ENCODE results near the gene MIDN.

The MIDN gene

GRCh38 chr19:1226522-1227303 lies 21.7 kb upstream of the MIDN start:
- no peak for DNase-seq
- no peak for TF ChIP-seq CTCF (IDR thresholded peaks at IDR 0.05; ENCODE audit: low read depth, low read length)
- H3K27me3 ChIP-seq = no peaks in the 10 kb centered on the region
- H3K9me3 ChIP-seq = no peaks in the 10 kb centered on the region
- H3K4me3 ChIP-seq (ENCODE audit: low read depth, low read length) = no peak overlapping the region
- peaks cover 56% of the 10 kb centered on the region for H3K36me3 ChIP-seq
- H3K4me1 ChIP-seq = peaks cover 20% of the 10 kb centered on the region

- Histone ChIP-seq H3K4me3 (ENCODE audit: low read depth, low read length) (no peak overlapping the region), H3K9me3 (no peaks in the 10 kb centered on the region), H3K27me3 (no peaks in the 10 kb centered on the region), H3K4me1 (peaks cover 18% of the 10 kb centered on the region), H3K36me3 (peaks cover 49% of the 10 kb centered on the region)
- no peak for TF ChIP-seq CTCF (IDR thresholded peaks at IDR 0.05; ENCODE audit: low read depth, low read length)
- DNase-seq = no peak
Observed at GRCh38 chr19:1227304-1228054, 20.9 kb upstream of the MIDN start.

- TF ChIP-seq CTCF (IDR thresholded peaks at IDR 0.05; ENCODE audit: low read depth, low read length) = no peak
- H3K36me3 ChIP-seq = peaks cover 44% of the 10 kb centered on the region
- H3K4me1 ChIP-seq = peaks cover 14% of the 10 kb centered on the region
- no peak for DNase-seq
- no peak overlapping the region for H3K4me3 ChIP-seq (ENCODE audit: low read depth, low read length)
- no peaks in the 10 kb centered on the region for H3K27me3 ChIP-seq
- no peaks in the 10 kb centered on the region for H3K9me3 ChIP-seq
Observed at GRCh38 chr19:1228161-1228957, 20.0 kb upstream of the MIDN start.

- Histone ChIP-seq H3K9me3 (no peaks in the 10 kb centered on the region), H3K27me3 (no peaks in the 10 kb centered on the region), H3K4me3 (ENCODE audit: low read depth, low read length) (no peak overlapping the region), H3K4me1 (peaks cover 10% of the 10 kb centered on the region), H3K36me3 (peaks cover 42% of the 10 kb centered on the region)
- TF ChIP-seq CTCF (IDR thresholded peaks at IDR 0.05; ENCODE audit: low read depth, low read length) = no peak
- no peak for DNase-seq
Observed at GRCh38 chr19:1229056-1229923, 19.1 kb upstream of the MIDN start.

- H3K4me1 ChIP-seq = peaks cover 10% of the 10 kb centered on the region
- DNase-seq = no peak
- no peak overlapping the region for H3K4me3 ChIP-seq (ENCODE audit: low read depth, low read length)
- H3K27me3 ChIP-seq = no peaks in the 10 kb centered on the region
- no peaks in the 10 kb centered on the region for H3K9me3 ChIP-seq
- H3K36me3 ChIP-seq = peaks cover 43% of the 10 kb centered on the region
- TF ChIP-seq CTCF (IDR thresholded peaks at IDR 0.05; ENCODE audit: low read depth, low read length) = no peak
Observed at GRCh38 chr19:1229924-1230782, 18.2 kb upstream of the MIDN start.

All from BE2C (cell line).